ENCODE data around the gene CNTNAP2.

Gene CNTNAP2

DNA sequence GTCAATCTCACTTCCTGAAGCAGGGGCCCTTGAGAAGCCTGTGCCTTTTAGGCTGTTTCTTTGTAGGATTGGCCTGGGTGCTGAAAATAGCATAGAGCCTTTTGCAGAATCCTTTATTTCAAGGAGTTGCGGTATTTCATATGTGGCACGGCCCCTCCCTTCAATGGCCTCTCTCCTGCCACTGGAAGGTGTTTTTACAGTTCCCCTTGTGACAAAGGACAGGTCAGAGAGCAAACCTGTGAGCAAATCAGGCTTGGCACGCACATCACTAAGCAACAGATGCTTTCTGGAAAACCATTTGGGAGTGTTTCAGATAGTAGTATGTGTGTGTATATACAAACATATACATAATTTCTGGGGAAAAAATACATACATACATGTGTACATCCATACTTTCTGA lies 2085.4 kb downstream of the CNTNAP2 start:
- no peak for DNase-seq (ENCODE audit: low read depth in 2 of 2)

DNA sequence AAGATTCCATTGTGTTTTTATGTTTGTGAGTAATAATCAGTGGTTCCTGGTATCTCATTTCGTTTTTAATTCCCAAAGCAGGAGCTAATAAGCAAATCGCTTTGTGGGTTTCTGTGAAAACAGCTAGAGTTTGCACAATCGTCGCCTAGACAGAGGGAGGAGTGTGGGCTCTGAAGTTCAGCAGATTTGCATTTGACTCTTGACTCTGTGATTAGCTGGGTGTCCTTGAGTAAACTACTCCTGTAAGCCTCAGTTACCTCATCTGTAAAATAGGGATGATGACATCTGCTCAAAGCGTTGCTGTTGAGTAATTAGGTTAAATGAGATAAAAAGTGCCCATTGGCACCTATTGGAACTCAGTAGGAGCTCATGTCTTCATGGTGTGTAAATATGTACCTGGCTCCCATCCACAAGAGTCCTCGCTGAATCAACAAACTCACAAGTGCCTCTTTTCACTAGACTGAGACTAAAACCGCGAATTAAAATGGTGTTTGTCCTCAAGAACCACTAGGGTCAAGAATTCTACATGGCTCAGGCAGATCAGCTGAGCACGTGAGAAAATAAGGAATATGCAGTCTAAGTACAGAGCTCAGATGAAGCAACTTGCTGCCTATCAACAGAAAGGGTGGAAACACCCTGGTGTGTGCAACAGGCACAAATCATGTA lies 2088.2 kb downstream of the CNTNAP2 start:
- no peak for DNase-seq (ENCODE audit: low read depth in 2 of 2)

DNA sequence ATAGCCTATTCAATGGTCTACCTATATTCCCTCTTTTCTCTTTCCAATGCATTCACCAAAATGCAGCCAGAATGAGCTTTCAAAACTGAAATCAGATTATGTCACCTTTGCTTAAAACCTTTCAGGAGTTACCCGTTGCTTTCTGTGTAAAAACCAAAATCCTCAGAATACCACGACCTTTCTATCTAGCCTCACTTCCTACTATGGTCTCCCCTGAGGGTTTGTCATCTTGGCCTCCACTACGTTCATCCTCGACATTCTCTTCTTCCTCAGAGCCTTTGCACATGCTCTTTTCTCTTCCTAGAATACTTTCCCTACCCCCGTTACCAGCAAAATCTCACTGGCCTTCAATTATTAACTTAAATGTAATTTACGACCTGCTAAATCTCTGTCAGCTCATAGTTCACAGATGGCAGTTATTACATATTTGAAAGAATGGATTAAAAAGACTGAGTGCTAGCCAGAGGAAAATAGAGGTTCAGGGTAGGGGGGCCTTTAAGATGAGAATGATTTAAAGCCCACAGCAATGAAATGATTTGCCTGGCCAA lies 2093.1 kb downstream of the CNTNAP2 start:
- DNase-seq (ENCODE audit: low read depth in 2 of 2), result no peak

DNA sequence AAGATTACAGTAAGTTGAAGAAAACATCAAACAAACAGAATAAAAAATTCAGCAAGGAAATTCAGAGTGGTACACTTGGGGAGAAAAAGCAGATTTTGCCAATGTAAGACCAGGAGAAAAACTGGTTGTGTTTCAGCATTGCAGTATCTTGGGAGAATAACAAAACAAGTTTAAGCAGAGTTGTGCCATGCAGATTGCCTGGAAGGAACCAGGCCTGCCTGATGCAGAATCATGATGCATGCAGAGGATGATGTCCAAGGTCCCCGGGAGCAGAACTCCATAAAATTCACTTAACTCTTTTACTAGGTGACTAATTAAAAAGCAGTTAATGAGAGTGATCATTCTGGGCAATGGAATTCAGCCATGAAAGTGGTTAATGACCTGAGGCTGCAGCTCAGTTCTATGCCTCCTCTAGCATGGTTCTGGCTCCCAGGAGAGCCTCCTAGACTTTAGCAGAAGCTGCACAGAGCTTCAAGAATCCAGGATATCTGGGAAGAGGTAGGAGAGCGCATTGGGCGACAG lies 2094.3 kb downstream of the CNTNAP2 start:
- no peak for DNase-seq (ENCODE audit: low read depth in 2 of 2)

DNA sequence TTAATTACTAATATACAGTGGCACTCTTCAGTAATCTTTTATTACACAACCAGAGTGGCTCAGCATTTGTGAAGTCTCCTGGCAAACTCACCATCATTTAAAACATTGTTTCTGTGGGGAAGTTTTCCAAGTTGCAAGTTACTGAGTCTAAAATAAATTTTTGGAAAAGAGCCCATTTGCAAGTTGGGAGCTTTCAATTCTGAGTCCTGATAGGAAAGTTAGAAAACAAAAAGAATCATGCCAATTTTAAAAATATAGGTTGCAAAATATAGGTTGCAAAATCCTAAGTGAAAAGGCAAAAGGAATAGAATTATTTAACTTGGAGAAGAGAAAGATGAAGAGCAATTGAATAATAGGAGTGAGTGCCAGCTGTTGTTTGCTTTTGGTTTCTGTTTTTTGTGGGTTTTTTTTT lies 2095.1 kb downstream of the CNTNAP2 start:
- no peak for DNase-seq (ENCODE audit: low read depth in 2 of 2)

DNA sequence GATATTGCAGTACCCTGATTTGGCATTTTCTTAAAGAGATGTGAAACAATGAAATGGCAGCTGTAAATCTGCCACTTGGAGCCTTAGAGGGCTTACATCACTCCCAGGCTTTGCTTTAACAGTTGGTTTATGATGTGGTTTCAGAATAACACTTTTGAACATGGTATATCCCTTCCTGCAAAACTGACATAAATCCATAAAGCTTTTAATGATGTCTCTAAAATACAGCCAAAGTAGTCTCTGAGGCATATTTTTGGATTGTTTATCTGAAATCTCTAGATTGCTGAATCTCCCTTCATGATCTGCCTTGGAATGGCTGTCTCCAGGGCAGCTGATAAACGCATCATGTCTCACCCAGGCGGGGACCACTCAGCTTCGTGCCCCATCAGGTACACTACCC lies 2096.1 kb downstream of the CNTNAP2 start:
- no peak for DNase-seq (ENCODE audit: low read depth in 2 of 2)

DNA sequence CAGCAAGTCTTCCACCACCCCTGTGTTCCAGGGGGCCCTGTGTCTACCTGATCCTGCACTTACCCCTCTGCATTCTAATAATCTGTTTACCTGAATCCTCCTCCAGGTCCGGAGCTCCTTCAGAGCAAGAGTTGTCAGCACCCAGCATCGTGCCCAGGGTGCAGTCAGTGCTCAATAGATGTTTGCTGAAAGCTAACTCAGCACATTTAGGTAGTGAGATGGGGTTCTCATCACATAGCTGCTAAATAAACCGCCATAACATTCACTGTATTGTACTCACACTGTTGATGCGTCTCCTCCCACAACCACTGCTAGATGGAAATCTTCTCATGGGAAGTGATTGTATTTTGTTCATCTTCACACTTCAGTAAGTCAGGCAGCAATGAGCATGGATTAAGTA lies 2097.5 kb downstream of the CNTNAP2 start:
- no peak for DNase-seq (ENCODE audit: low read depth in 2 of 2)

DNA sequence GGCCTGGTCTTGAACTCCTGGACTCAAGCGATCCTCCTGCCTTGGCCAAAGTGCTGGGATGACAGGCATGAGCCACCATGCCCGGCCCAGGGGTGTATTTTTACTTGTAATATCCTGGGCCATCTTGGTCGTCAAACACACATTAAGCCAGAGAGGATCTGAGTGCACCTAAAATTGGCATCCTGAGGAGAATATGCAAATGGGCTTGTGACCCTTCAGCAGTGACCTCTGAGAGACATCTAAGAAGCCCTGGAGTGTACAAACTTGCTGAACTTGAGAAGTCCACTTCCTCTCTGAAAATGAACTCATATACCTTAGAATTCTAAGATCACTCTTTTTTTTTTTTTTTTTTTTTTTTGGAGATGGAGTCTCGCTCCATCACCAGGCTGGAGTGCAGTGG lies 2102.0 kb downstream of the CNTNAP2 start:
- no peak for DNase-seq (ENCODE audit: low read depth in 2 of 2)

DNA sequence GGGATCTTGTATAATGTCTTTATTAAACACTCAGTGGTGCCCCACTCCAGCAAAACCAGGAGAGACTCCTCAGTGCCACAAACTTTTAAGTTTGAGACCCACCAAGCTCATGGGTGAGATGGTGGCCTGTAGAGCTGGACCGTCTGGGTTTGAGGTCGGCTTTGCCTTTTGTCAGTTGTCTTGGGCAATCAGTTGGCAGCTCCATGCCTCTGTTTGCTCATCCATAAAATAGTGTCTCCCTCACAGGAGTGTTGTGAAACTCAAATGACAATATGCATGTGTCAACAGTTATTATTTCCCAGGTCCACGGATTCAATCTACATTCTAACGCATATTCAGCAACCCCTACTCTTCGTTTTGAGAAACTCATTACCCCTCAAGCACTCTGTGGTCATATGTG lies 2106.1 kb downstream of the CNTNAP2 start:
- no peak for DNase-seq (ENCODE audit: low read depth in 2 of 2)

DNA sequence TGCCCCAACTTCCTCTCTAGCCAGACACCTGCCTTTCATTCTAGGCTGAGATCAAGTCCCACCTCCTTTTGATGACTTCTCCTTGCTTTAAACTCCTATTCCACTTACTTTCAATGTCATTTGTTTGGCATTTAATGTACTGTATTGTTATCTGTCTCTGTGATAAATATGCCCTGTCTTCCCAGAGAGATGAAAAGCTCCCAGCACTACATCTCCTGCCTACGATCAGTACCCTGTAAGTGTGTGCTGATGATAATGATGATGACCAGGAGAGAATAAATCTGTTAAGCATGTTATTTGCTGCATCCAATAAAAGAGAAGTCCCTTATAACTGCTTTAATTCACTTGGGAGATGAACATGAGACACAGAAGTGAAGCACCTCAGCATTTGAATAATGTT lies 2106.6 kb downstream of the CNTNAP2 start:
- DNase-seq (ENCODE audit: low read depth in 2 of 2), result no peak

DNA sequence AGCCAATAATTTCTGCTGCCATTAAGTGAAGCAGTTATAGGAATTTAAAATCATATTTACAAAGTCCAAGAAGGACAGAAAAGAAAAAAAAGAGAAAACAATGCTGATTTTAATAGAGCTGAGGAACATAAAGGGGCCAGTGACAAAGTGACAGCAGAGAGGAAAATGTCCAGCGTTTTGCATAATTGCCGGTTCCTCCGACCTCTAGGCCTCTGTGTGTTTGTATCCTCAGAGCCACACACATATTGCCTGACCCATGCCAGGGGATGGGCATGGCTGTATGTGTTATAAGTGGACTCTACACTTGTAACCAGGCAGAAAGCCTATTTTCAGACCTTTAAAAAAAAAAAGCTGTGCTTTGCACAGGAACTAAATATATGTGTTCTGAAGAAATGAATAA lies 2107.1 kb downstream of the CNTNAP2 start:
- DNase-seq (ENCODE audit: low read depth in 2 of 2), result no peak

DNA sequence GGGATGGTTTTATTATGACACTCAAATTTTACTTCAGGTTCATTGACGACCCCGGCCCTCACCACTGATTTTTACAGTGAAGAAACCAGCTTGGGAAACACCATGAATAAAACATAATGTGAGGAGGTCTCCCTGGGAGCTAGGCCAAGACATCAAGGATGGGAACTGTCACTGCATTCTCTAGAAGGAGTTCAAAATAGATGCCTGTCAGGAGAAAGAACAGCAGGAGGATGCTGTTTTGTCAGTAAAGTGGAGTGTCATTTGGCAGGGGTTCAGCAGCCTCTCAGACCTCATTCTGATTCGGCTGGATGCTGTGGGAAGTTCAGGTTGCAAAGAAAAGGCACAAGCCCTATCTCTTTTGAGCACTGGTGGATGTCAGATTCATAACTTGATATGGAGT lies 2113.7 kb downstream of the CNTNAP2 start:
- no peak for DNase-seq (ENCODE audit: low read depth in 2 of 2)

DNA sequence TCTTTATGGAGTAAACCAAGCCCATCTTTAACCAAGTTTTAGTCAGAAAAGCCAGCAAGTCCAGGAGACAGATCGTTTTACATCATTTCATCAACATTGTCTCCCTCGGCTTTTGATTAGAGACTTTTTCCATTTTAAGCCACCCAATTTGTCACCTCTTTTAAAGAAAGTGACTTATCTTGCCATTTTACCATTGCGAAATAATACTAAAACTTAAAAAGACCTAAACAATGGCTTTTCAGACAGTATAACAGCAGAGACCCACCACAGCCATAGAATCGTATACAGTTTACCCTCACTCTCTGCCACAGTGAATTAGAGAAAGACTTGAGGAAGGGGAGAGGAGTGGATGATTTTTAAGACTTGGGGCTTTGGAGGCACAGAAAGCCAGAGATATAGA lies 2114.3 kb downstream of the CNTNAP2 start:
- no peak for DNase-seq (ENCODE audit: low read depth in 2 of 2)

DNA sequence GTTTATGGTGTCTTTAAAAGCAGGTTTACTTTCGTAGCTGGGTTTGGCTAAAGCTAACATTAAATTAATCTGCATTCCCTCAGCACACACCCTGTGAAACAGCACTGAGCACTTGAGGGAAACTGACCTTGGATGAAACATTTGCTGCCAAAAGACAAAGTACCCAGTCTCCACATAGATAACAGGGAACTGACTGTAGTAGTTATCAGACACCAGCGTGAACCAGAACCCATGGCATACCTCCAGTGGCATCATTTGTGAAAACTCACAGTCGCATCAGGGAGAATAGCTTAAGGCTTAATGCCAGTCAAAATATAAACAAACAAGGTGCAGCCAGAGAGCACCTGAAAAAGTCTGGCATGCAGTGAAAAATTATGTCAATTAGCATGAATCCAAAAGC lies 2116.2 kb downstream of the CNTNAP2 start:
- DNase-seq (ENCODE audit: low read depth in 2 of 2), result no peak

DNA sequence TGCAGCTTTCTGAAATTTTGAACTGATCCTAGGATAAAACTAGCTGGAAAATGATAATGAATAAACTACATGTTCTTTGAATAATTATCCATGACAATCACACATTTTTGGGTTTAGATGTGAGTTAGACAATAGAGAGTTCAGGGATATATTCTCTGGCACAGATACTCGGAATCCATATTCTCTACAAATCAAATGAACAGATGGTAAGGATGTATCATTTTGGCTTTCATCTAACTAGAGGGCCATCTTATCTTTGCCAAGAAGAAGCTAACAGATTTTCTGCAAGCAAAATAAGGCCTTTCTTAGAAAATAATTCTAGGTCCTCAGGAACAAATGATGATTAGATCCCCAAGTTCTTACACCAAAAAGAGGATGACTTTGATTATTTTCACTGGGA lies 2118.1 kb downstream of the CNTNAP2 start:
- no peak for DNase-seq (ENCODE audit: low read depth in 2 of 2)

DNA sequence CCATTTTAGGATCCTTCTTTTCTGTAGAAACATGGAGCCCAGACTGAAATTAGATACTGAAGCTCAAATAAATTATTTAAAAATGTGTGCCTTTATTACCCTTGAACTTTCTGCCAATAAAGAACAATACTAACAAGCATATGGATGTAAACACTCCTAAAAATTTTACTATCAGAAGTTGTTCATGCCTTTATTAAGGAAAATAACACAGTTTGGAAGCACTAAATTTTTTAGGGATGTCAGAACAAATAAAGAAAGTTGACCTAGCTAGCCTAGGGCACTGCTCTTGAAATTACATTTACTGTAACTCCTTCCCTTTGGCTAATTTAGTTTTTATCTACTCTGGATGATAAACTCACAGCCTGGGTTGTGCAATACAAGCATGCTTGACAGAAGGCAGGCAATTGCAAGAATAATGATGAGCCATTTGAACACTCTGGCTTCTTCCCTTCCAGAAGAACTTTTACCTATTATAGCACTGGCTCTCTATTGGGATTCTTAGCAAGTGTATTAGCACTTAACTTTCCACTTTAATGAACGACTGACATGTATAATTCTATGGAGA lies 2122.2 kb downstream of the CNTNAP2 start:
- no peak for DNase-seq (ENCODE audit: low read depth in 2 of 2)

DNA sequence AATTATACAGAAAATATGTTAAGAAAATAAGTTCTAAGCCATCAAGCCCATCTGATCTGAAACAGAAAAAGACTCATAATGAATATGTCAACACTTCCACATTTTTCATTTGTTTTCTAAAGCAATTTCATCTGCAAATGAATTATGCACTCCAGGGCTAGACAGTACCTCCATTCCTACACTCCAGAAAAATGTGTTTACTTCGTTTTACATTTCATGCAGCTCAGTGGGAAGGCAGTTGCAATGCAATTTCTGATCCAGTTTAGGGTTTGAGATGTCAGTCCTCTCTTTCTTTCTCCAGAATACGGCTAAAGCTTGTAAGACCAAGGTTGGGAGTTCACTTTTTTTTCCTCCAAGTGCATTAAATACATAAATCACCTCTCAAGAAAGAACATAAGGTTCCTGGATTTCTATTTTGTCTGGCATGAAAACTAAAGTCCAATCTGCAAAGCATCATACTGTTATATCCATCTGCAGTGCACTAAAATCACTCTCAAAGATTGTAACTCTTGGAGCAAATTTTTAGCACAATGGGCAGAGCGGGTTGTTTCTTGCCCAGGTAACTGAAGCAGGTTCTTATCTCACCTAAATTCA lies 2125.2 kb downstream of the CNTNAP2 start:
- no peak for DNase-seq (ENCODE audit: low read depth in 2 of 2)

DNA sequence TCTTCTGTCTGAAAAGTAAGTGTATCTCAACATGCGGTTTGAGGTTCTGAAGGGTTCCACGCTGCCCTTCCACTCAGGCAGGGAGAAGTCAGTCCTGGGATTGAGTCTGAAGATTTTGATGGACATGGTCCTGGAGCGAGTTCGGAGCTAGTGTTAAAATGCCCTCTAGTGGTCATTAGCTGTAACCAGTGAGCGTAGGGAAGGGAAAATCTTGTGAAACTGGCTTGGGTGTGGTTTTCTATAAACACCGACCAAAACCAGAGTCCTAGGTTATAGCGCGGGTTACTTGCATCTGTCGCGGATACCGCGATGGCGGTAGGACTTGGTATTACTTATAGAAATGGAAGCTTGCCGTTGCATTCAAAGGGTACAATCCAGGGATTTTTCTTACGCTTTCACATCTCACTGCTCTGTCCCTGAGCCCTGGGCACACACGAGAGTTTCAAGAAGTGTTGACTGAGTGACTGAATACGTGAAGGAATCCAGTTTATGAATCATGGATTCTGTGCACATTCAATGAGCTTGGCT lies 2125.8 kb downstream of the CNTNAP2 start:
- no peak for DNase-seq (ENCODE audit: low read depth in 2 of 2)

DNA sequence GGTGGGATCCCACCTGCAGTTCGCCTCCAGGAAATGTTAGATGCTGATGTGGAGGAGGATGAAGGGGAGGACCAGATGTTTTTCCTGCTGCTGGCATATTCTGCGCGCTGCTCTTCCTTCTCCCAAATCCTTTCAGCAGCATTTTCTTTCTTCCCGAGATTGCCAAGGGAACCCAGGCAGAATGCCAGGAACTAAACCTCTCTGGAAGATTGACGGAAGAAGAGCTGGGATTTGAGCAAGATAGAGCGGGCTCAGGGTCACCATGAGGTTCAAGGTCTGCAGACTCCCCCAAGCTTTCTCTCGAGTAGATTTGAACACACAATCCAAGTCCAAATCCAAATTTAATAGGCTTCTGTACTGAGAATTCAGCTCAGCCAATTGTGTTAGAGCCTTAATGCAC lies 2128.8 kb downstream of the CNTNAP2 start:
- no peak for DNase-seq (ENCODE audit: low read depth in 2 of 2)

DNA sequence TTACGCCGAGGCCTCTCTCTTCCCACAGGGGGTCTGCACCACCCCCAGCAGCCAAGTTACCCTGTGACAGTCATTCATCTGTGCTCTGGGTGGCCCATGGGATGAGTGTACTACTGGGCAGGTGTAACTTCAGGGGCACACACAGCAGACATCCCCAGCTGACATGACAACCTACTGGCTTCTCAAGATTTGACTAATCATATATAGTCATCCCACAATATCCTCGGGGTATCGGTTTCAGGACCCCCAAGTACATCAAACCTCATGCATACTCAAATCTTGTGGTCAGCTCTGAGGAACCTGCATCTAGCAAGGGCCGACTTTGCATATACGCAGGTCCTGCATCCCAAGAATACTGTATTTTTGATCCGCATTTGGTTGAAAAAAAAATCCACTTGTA lies 2137.0 kb downstream of the CNTNAP2 start:
- DNase-seq (ENCODE audit: low read depth in 2 of 2), result no peak

DNA sequence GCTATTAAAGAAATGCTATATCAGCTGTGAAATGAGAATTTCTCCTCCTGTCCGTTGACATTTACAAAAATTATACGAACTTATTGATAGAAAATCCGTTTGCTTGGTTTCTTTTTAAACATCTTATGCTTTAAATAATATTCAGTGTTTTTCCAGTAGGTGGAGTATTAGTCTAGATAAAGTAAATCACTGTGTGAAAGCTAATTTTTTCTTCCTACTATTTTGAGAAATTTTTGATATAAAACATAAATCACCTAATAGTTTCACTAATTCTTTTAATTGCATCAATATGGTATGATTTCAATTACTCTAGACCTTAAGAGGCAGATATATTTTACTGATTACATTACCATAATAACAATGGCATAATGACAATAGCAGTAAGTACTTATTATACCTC lies 2138.7 kb downstream of the CNTNAP2 start:
- no peak for DNase-seq (ENCODE audit: low read depth in 2 of 2)

DNA sequence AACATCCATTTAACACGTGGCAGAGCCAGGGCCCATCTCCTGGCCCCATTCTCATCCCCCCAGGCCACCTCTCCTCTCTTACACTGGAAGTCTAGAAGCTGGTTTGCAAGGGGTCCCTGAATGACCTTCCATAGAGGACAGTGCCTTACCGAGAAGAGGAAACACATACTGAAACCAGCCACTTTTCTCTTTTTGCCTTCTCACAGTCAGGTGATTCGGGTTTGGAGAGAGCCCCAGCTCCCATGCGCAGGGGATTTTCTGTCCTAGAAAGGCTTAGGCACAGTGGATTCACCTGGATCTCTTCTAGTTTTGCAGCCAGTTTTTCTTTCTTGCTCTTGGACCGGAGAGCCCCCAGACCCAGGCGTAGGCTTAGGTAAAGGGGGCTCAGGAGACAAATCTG lies 2139.8 kb downstream of the CNTNAP2 start:
- no peak for DNase-seq (ENCODE audit: low read depth in 2 of 2)

DNA sequence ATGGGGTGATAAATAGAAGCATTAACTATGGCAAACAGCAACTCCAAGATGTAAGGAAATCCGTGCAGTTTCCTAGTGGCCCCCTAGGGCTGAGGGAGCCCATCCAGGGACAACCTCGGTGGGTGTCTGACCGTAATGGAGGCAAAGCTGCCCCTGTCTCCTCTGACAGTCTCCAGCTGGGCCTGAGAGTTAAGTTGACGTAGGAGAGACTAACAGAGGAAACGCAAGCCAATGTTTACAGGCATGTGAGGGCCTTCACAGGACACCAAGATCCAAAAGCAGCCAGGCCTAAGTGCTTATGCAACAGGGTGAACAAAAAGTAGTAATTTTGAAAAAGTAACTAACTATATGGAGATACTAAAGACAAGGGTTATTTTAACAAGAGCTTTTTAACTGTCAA lies 2144.0 kb downstream of the CNTNAP2 start:
- no peak for DNase-seq (ENCODE audit: low read depth in 2 of 2)

Measured in stimulated activated CD4-positive, alpha-beta T cell treated with anti-CD3 and anti-CD28 coated beads, Interleukin-1b, Interleukin-23, amount 100 ng/mL, for 1 hour (primary cell).